Breast epithelium (tissue), 4 donors: ENCODE measurements around the gene PARM1. TPM values are rescaled to one million over a fixed set of nuclear protein-coding genes. Genes with fewer than 3 reads are reported as not detected.

Experiments
- DNase-seq, 2 donors: peaks; one replicate each; pipeline ENCODE4 v3.0.0-alpha.2; 2019; ENCODE audit warnings: low spot score in 2 of 2
- H3K27ac ChIP-seq, 2 donors: fragments of 200-600 bp; sonication (generic) in 1 of 2; one replicate each; pipeline ENCODE4 v1.5.1; 2016 to 2019; ENCODE audit warnings: mild to moderate bottlenecking in 1 of 2
- H3K27me3 ChIP-seq, 2 donors: fragments of 200-600 bp; sonication (generic) in 1 of 2; one replicate each; pipeline versions ENCODE4 v1.5.1 to v1.6.0; 2017 to 2019; ENCODE audit warnings: control low read depth in 1 of 2, mild to moderate bottlenecking in 1 of 2
- H3K36me3 ChIP-seq: fragments of 200-600 bp; one replicate; pipeline ENCODE4 v1.5.1; 2019
- H3K4me1 ChIP-seq, 2 donors: fragments of 200-600 bp; sonication (generic); one replicate each; pipeline ENCODE4 v1.5.1; 2016 to 2019; ENCODE audit warnings: control low read depth in 1 of 2
- H3K4me3 ChIP-seq, 3 donors: fragments of 200-600 bp; sonication (generic); 1 replicate in 2 of 3; 2 replicates in 1 of 3; pipeline ENCODE4 v1.5.1; 2016 to 2019; ENCODE audit warnings: mild to moderate bottlenecking in 3 of 3, moderate library complexity in 2 of 3
- H3K9me3 ChIP-seq, 2 donors: fragments of 200-600 bp; sonication (generic) in 1 of 2; one replicate each; pipeline ENCODE4 v1.5.1; 2016 to 2019; ENCODE audit warnings: control low read depth in 1 of 2
- POLR2A ChIP-seq: fragments of 450-650 bp; IDR thresholded peaks from one replicate; pipeline ENCODE4 v1.6.1; 2016; ENCODE audit warnings: antibody characterized with exemption, mild to moderate bottlenecking, moderate library complexity
- POLR2AphosphoS5 ChIP-seq, 3 donors: sonication (generic); formaldehyde crosslinking; IDR thresholded peaks; one replicate each; pipeline ENCODE4 v1.6.1; 2017; ENCODE audit warnings: antibody characterized with exemption in 3 of 3
- intact Hi-C: fragments of 100-400 bp; cut with DNase I; formaldehyde crosslinking; loops from one replicate; pipeline ENCODE4 v1.15.1; 2023; ENCODE audit warnings: low total_unique reads
- total RNA-seq, 3 donors: library from RNA; depleted of rRNA; stranded (reverse); fragments of >200 nt; gene quantifications; one replicate each; pipeline ENCODE4 v1.1.0, GENCODE V29; 2016
- TF ChIP-seq, protein P1 (sequence below), 3 donors: fragments of 450-650 bp; IDR thresholded peaks; one replicate each; pipeline ENCODE4 v1.5.1; 2016 to 2017; ENCODE audit warnings: antibody characterized with exemption in 3 of 3, mild to moderate bottlenecking in 3 of 3, moderate library complexity in 3 of 3

PARM1 gene
- total RNA-seq, 3 donors from 2014 or later = 12.1 to 41.1 (median 18.0) TPM

DNA sequence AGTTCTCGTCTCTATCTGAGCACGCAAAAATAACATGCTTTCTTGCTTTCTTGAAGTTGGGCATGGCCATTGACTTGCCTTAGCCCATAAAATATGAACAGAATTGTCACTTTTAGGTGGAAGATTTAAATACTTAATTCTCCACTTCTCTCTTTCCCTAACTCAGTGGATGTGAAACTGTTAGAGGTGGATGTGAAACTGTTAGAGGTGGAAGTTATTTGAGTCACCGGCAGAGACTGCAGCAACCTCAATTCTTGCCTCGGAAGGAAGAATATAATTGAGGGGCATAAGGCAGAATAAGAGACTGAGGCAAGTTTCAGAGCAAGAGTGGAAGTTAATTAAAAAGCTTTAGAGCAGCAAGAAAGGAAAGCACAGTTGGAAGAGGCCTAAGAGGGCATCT lies 2.8 kb upstream of the PARM1 start:
- Histone ChIP-seq H3K27ac (no peak overlapping the region), H3K4me3 (no peak overlapping the region), H3K9me3 (no peaks in the 10 kb centered on the region), H3K36me3 (no peaks in the 10 kb centered on the region), H3K4me1 (no peaks in the 10 kb centered on the region), H3K27me3 (no peaks in the 10 kb centered on the region)
- TF ChIP-seq POLR2A (no peak), POLR2AphosphoS5 (IDR thresholded peaks at IDR 0.05) (no peak)
- TF ChIP-seq, protein P1, sequence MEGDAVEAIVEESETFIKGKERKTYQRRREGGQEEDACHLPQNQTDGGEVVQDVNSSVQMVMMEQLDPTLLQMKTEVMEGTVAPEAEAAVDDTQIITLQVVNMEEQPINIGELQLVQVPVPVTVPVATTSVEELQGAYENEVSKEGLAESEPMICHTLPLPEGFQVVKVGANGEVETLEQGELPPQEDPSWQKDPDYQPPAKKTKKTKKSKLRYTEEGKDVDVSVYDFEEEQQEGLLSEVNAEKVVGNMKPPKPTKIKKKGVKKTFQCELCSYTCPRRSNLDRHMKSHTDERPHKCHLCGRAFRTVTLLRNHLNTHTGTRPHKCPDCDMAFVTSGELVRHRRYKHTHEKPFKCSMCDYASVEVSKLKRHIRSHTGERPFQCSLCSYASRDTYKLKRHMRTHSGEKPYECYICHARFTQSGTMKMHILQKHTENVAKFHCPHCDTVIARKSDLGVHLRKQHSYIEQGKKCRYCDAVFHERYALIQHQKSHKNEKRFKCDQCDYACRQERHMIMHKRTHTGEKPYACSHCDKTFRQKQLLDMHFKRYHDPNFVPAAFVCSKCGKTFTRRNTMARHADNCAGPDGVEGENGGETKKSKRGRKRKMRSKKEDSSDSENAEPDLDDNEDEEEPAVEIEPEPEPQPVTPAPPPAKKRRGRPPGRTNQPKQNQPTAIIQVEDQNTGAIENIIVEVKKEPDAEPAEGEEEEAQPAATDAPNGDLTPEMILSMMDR (IDR thresholded peaks at IDR 0.05) = no peak
- intact Hi-C loops = no loop called here
- DNase-seq = no peak

- H3K36me3 ChIP-seq = no peaks in the 10 kb centered on the region
- no peak for DNase-seq
- H3K9me3 ChIP-seq = no peaks in the 10 kb centered on the region
- TF ChIP-seq, protein P1 (IDR thresholded peaks at IDR 0.05) = no peak
- TF ChIP-seq POLR2AphosphoS5 (IDR thresholded peaks at IDR 0.05) = no peak
- TF ChIP-seq POLR2A = no peak
- intact Hi-C loops = no loop called here
- H3K4me1 ChIP-seq = no peaks in the 10 kb centered on the region
- no peak overlapping the region for H3K27ac ChIP-seq
- H3K4me3 ChIP-seq = no peak overlapping the region
- no peaks in the 10 kb centered on the region for H3K27me3 ChIP-seq
These were observed 1.5 kb upstream of the PARM1 start for GRCh38 chr4:74931376-74931775.

- Histone ChIP-seq H3K27ac (no peak overlapping the region), H3K27me3 (no peaks in the 10 kb centered on the region), H3K4me1 (no peaks in the 10 kb centered on the region), H3K4me3 (no peak overlapping the region), H3K36me3 (no peaks in the 10 kb centered on the region), H3K9me3 (no peaks in the 10 kb centered on the region)
- no peak for TF ChIP-seq POLR2AphosphoS5 (IDR thresholded peaks at IDR 0.05)
- intact Hi-C loops = no loop called here
- no peak for DNase-seq
These were observed 906 bp upstream of the PARM1 start for GRCh38 chr4:74932010-74932409.

DNA sequence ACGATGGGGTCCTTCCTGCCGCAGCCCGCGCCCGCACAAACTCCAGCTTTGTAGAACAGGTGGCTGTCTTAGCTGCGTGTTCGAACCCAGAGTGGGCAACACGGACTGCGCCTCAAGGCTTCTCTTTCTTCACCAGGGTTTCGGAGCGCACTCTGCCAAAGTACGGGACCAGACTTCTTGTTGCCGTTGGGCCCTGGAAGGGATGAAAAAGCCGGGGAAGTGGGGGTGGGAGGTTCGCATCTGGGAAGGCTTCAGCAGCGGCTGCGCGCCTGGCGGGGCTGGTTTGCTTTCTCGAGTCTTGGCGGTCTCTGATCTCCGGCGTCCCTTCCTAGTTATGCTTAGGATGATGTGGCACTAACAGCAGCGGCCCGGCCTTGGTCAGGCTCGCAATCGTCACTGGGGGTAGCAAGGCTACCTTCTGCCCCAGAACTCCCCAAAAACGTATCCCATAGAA lies 673 bp downstream of the PARM1 start:
- Histone ChIP-seq H3K9me3 (no peaks in the 10 kb centered on the region), H3K4me1 (no peaks in the 10 kb centered on the region), H3K4me3 (peak overlapping the region; percentile 60 to 78 (median 64)), H3K36me3 (no peaks in the 10 kb centered on the region), H3K27me3 (no peaks in the 10 kb centered on the region), H3K27ac (peak overlapping the region; percentile 54 to 70)
- intact Hi-C loops = no loop called here
- TF ChIP-seq, protein P1 (IDR thresholded peaks at IDR 0.05) = no peak
- TF ChIP-seq POLR2AphosphoS5 (IDR thresholded peaks at IDR 0.05) = no peak
- TF ChIP-seq POLR2A = no peak
- DNase-seq = no peak

GRCh38 chr4:74934016-74934831 lies 1.3 kb downstream of the PARM1 start:
- Histone ChIP-seq H3K27ac (peak overlapping the region; percentile 54 to 70), H3K36me3 (no peaks in the 10 kb centered on the region), H3K27me3 (no peaks in the 10 kb centered on the region), H3K9me3 (no peaks in the 10 kb centered on the region), H3K4me3 (peak overlapping the region; percentile 60 to 78 (median 64)), H3K4me1 (no peaks in the 10 kb centered on the region)
- intact Hi-C loops = no loop called here
- peak; percentile 20 to 58 for DNase-seq
- TF ChIP-seq POLR2AphosphoS5 (IDR thresholded peaks at IDR 0.05) (no peak), POLR2A (no peak)
- TF ChIP-seq, protein P1 (IDR thresholded peaks at IDR 0.05) = no peak
